ENCODE measurements around the gene OLFML3.

The OLFML3 gene

GRCh38 chr1:113943028-113943811, 36.1 kb upstream of the OLFML3 start:
- peaks cover 49% of the 10 kb centered on the region for H3K36me3 ChIP-seq (ENCODE audit: insufficient read depth, low read length)

GRCh38 chr1:113945329-113945728, 33.9 kb upstream of the OLFML3 start:
- H3K4me1 ChIP-seq (ENCODE audit: insufficient read depth, low read length): peaks cover 50% of the 10 kb centered on the region
- H3K79me2 ChIP-seq (ENCODE audit: insufficient read depth, low read length): peaks cover 93% of the 10 kb centered on the region
- 0 out of 2 replicates have a peak overlapping the region, but pooled peaks have one; percentile 15 for H3K27ac ChIP-seq (ENCODE audit: low read length)
- H4K20me1 ChIP-seq (ENCODE audit: insufficient read depth, low read length): peaks cover 27% of the 10 kb centered on the region; the same call in 1 of the 2 replicates
- H2AFZ ChIP-seq (ENCODE audit: low read depth, low read length): no peak overlapping the region
- no peak overlapping the region for H3K4me3 ChIP-seq (ENCODE audit: low read depth in 1 of 2, low read length in 2 of 2)
- H3K36me3 ChIP-seq (ENCODE audit: insufficient read depth, low read length): peaks cover 48% of the 10 kb centered on the region
- ATAC-seq (ENCODE audit: insufficient read depth, low read depth): no peak
- TF ChIP-seq CTCF (IDR thresholded peaks at IDR 0.05; ENCODE audit: borderline replicate concordance, extremely low read depth, low read length, poor library complexity, severe bottlenecking): no peak
- no peak for TF ChIP-seq EZH2 (IDR thresholded peaks at IDR 0.05; ENCODE audit: borderline replicate concordance, low read depth, low read length, severe bottlenecking)
- H3K27me3 ChIP-seq (ENCODE audit: insufficient read depth, low read length, poor library complexity): no peaks in the 10 kb centered on the region
- peaks cover 3% of the 10 kb centered on the region for H3K9me3 ChIP-seq (ENCODE audit: insufficient read depth, low read length, severe bottlenecking)
- no peak for DNase-seq
- H3K9ac ChIP-seq (ENCODE audit: low read depth, low read length): no peak overlapping the region
- no peak overlapping the region for H3K4me2 ChIP-seq (ENCODE audit: insufficient read depth, low read length)

More at GRCh38 chr1:113943028-113943811, 36.1 kb upstream of the OLFML3 start:
- no peak for ATAC-seq (ENCODE audit: insufficient read depth, low read depth)
- H3K9me3 ChIP-seq (ENCODE audit: insufficient read depth, low read length, severe bottlenecking): peaks cover 3% of the 10 kb centered on the region
- no peak overlapping the region for H3K9ac ChIP-seq (ENCODE audit: low read depth, low read length)
- H4K20me1 ChIP-seq (ENCODE audit: insufficient read depth, low read length): peaks cover 39% of the 10 kb centered on the region
- H3K27me3 ChIP-seq (ENCODE audit: insufficient read depth, low read length, poor library complexity): no peaks in the 10 kb centered on the region
- H3K4me2 ChIP-seq (ENCODE audit: insufficient read depth, low read length): no peak overlapping the region
- no peak overlapping the region for H3K27ac ChIP-seq (ENCODE audit: low read length)
- DNase-seq: no peak
- H3K4me3 ChIP-seq (ENCODE audit: low read depth in 1 of 2, low read length in 2 of 2): no peak overlapping the region
- peaks cover 94% of the 10 kb centered on the region for H3K79me2 ChIP-seq (ENCODE audit: insufficient read depth, low read length)
- TF ChIP-seq CTCF (IDR thresholded peaks at IDR 0.05; ENCODE audit: borderline replicate concordance, extremely low read depth, low read length, poor library complexity, severe bottlenecking) (no peak), EZH2 (IDR thresholded peaks at IDR 0.05; ENCODE audit: borderline replicate concordance, low read depth, low read length, severe bottlenecking) (no peak)
- H2AFZ ChIP-seq (ENCODE audit: low read depth, low read length): no peak overlapping the region
- H3K4me1 ChIP-seq (ENCODE audit: insufficient read depth, low read length): peaks cover 53% of the 10 kb centered on the region

GRCh38 chr1:113946112-113946511, 33.2 kb upstream of the OLFML3 start:
- H3K79me2 ChIP-seq (ENCODE audit: insufficient read depth, low read length): peaks cover 93% of the 10 kb centered on the region
- H4K20me1 ChIP-seq (ENCODE audit: insufficient read depth, low read length): peaks cover 26% of the 10 kb centered on the region; the same call in 1 of the 2 replicates
- no peak overlapping the region for H2AFZ ChIP-seq (ENCODE audit: low read depth, low read length)
- peaks cover 47% of the 10 kb centered on the region for H3K4me1 ChIP-seq (ENCODE audit: insufficient read depth, low read length)
- no peak overlapping the region for H3K4me3 ChIP-seq (ENCODE audit: low read depth in 1 of 2, low read length in 2 of 2)
- H3K9me3 ChIP-seq (ENCODE audit: insufficient read depth, low read length, severe bottlenecking): peaks cover 3% of the 10 kb centered on the region
- H3K9ac ChIP-seq (ENCODE audit: low read depth, low read length): no peak overlapping the region
- H3K27ac ChIP-seq (ENCODE audit: low read length): peak overlapping the region; percentile 60
- peaks cover 48% of the 10 kb centered on the region for H3K36me3 ChIP-seq (ENCODE audit: insufficient read depth, low read length)
- DNase-seq: peak; percentile 72
- no peaks in the 10 kb centered on the region for H3K27me3 ChIP-seq (ENCODE audit: insufficient read depth, low read length, poor library complexity)
- peak overlapping the region; percentile 0; the same call in 1 of the 2 replicates for H3K4me2 ChIP-seq (ENCODE audit: insufficient read depth, low read length)
- TF ChIP-seq CTCF (IDR thresholded peaks at IDR 0.05; ENCODE audit: borderline replicate concordance, extremely low read depth, low read length, poor library complexity, severe bottlenecking) (no peak), EZH2 (IDR thresholded peaks at IDR 0.05; ENCODE audit: borderline replicate concordance, low read depth, low read length, severe bottlenecking) (no peak)
- peak; percentile 99 for ATAC-seq (ENCODE audit: insufficient read depth, low read depth)
